ENCODE results near the gene KCTD2. TPM values are rescaled to one million over a fixed set of nuclear protein-coding genes. Genes with fewer than 3 reads are reported as not detected.
A peak's percentile ranks its signal among the peaks of the same experiment; 100 is the strongest.

Gene KCTD2
- total and polyA plus RNA-seq, 2 of the 13 experiments (the other 11 are each of a cell fraction or from before 2014, with no cell fraction given): 28.3 to 32.6 TPM

GRCh38 chr17:75034236-75034908 is 12.7 kb upstream of the KCTD2 start (continued):
- no peak for TF ChIP-seq ZBTB40 (IDR thresholded peaks at IDR 0.05)
- TF ChIP-seq ZBTB40 (CRISPR knock-in tag; IDR thresholded peaks at IDR 0.05): peak; percentile 70
- TF ChIP-seq HES4 (CRISPR knock-in tag; IDR thresholded peaks at IDR 0.05; ENCODE audit: borderline replicate concordance): peak; percentile 94
- no peak; the same call in 1 of the 2 replicates for TF ChIP-seq STAG1 (CRISPR knock-in tag; IDR thresholded peaks at IDR 0.05)
- TF ChIP-seq ZNF17 (CRISPR knock-in tag; IDR thresholded peaks at IDR 0.05): 0 out of 2 replicates have a peak, but pooled peaks have one; percentile 82
- no peak; the same call in 1 of the 2 replicates for TF ChIP-seq KAT8 (CRISPR knock-in tag; IDR thresholded peaks at IDR 0.05)
- no peak for TF ChIP-seq POLR2A (IDR thresholded peaks at IDR 0.05; ENCODE audit: insufficient read depth in 1 of 2, low read depth in 2 of 2, low read length in 2 of 2)
- TF ChIP-seq ZBTB1 (CRISPR knock-in tag; IDR thresholded peaks at IDR 0.05; ENCODE audit: borderline replicate concordance): no peak
- TF ChIP-seq PHB2 (IDR thresholded peaks at IDR 0.05; ENCODE audit: partially characterized antibody): no peak
- no peak for TF ChIP-seq ZNF20 (CRISPR knock-in tag; IDR thresholded peaks at IDR 0.05)
- peak; percentile 27 for TF ChIP-seq RBM39 (IDR thresholded peaks at IDR 0.05; ENCODE audit: low read depth, low read length, poor library complexity, severe bottlenecking)
- no peak for TF ChIP-seq ZNF224 (CRISPR knock-in tag; IDR thresholded peaks at IDR 0.05)
- no peak for TF ChIP-seq REL (CRISPR knock-in tag; conservative IDR thresholded peaks at IDR 0.05)
- TF ChIP-seq, protein P1, sequence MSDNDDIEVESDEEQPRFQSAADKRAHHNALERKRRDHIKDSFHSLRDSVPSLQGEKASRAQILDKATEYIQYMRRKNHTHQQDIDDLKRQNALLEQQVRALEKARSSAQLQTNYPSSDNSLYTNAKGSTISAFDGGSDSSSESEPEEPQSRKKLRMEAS (IDR thresholded peaks at IDR 0.05): peak; percentile 97
- TF ChIP-seq HDAC1 (CRISPR knock-in tag; IDR thresholded peaks at IDR 0.05): peak; percentile 75
- 0 out of 2 replicates have a peak, but pooled peaks have one; percentile 31 for TF ChIP-seq AFF4 (CRISPR knock-in tag; IDR thresholded peaks at IDR 0.05)
- peak; percentile 37; the same call in 1 of the 2 replicates for TF ChIP-seq ZNF337 (CRISPR knock-in tag; IDR thresholded peaks at IDR 0.05; ENCODE audit: borderline replicate concordance, low read depth)
- TF ChIP-seq RBFOX2 (IDR thresholded peaks at IDR 0.05; ENCODE audit: low read depth, low read length): peak; percentile 74

Data from HepG2 (cell line).